GM12865 (cell line): Measurements from ENCODE around the gene TSHZ2.

ENCODE experiments used
- DNase-seq: peaks from one replicate; pipeline ENCODE4 v3.0.0; 2010; ENCODE audit warnings: low read depth
- H3K4me3 ChIP-seq: 2 replicates; pipeline ENCODE4 v1.5.1; 2011; ENCODE audit warnings: mild to moderate bottlenecking, low read depth, low read length, control low read depth
- TF ChIP-seq, protein P1 (sequence below): IDR thresholded peaks from 2 replicates; pipeline ENCODE4 v1.5.1; 2011; ENCODE audit warnings: low read length, control low read depth, low read depth, inconsistent platforms; ENCODE audit not compliant: insufficient read depth; ENCODE audit errors: missing control alignments

TSHZ2 gene

DNA sequence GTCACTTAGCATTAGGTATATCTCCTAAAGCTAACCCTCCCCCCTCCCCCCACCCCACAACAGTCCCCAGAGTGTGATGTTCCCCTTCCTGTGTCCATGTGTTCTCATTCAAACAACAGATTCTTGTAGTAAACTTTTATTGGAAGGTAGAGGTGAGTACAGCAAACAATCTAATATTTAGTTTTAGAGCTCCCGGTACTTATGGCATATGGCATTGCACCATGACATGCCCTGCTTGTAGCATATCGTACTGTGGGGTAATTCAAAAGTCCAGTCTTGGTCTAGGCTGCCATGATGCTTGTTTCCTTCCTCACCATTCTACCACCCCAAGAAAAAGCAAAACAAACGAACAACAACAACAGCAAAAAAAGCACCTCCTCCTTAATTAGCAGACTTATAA is 332.0 kb downstream of the TSHZ2 start:
- TF ChIP-seq, protein P1, sequence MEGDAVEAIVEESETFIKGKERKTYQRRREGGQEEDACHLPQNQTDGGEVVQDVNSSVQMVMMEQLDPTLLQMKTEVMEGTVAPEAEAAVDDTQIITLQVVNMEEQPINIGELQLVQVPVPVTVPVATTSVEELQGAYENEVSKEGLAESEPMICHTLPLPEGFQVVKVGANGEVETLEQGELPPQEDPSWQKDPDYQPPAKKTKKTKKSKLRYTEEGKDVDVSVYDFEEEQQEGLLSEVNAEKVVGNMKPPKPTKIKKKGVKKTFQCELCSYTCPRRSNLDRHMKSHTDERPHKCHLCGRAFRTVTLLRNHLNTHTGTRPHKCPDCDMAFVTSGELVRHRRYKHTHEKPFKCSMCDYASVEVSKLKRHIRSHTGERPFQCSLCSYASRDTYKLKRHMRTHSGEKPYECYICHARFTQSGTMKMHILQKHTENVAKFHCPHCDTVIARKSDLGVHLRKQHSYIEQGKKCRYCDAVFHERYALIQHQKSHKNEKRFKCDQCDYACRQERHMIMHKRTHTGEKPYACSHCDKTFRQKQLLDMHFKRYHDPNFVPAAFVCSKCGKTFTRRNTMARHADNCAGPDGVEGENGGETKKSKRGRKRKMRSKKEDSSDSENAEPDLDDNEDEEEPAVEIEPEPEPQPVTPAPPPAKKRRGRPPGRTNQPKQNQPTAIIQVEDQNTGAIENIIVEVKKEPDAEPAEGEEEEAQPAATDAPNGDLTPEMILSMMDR = no peak
- no peak for DNase-seq
- H3K4me3 ChIP-seq = no peak overlapping the region

DNA sequence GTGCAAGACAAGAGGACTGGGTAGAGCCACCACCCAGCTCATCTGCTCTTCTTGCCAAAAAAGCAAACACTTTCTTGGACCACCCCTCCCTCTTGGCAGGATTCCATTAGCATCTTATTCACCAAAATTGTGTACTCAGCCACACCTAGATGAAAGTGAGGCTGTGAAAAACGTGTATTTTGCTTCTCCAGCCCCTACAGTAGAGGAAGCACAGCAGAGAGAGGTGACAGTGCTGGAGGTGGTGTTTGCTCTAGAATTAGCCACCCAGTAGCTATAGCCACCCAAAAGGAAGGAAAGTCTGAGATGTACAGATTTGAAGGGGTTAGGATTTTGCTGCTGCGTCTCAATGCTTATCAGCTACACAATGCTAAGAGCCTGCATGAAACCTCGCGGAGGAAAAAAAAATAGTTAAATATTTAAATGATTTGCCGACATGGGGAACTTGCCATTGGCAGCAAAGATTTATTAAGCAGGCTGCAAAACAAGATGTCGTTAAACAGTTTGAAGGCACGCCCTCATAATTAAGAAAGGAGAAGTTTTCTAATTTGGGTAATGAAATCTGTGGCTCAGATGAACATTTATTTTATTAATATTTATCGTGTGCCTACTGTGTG is 334.1 kb downstream of the TSHZ2 start:
- no peak overlapping the region for H3K4me3 ChIP-seq
- TF ChIP-seq, protein P1 = no peak
- no peak for DNase-seq

DNA sequence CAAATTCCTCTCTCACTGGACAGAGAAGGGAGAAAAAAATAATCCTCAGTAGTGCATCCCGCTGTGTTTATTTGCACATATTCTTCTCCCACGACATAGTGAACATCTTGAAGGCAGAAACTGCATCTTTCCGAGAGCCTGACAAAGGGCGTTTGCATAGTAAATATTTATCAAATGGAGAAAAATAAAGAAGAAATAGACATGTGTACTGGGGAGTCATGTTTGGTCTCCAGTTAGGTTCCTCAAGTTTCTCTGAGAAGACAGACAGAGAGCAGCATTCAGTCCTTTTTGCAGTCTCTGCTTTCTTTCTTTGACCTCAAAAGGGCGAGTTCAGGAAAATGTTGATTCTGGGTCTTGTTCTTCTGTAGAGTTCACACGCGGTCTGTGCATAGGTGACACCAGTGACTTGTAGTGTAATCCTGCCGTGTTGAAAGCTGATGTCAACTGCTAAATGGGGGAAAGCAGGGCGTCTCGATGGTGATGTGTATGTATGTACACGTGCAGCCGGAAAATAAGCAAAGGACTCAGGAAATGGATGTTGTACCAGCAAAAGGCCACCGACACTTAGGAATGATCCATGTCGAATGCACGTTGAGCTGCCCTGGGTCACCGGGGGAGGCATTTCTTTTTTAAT is 335.9 kb downstream of the TSHZ2 start:
- TF ChIP-seq, protein P1 = no peak
- DNase-seq = no peak

DNA sequence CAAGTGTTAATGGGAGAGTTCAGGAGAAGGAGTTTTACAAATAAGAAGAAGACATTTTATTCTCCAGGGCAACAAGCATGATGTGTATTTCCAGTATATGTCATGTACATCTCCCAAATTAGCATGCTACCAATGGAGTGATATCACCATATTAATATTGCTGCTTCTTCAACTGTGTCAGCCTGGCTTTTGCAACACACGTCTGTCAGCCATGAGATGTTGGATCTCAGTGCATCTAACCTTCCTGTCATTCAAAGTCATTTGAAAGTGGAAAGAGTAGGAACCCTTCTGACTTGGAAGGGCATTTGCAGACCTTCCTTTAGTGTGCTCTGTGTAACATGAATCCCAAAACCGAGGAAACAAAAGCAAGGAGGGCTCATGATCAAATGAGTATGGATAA is 337.4 kb downstream of the TSHZ2 start:
- no peak overlapping the region for H3K4me3 ChIP-seq
- DNase-seq = no peak
- TF ChIP-seq, protein P1 = no peak

More for the DNA sequence above, 335.9 kb downstream of the TSHZ2 start:
- H3K4me3 ChIP-seq = no peak overlapping the region

DNA sequence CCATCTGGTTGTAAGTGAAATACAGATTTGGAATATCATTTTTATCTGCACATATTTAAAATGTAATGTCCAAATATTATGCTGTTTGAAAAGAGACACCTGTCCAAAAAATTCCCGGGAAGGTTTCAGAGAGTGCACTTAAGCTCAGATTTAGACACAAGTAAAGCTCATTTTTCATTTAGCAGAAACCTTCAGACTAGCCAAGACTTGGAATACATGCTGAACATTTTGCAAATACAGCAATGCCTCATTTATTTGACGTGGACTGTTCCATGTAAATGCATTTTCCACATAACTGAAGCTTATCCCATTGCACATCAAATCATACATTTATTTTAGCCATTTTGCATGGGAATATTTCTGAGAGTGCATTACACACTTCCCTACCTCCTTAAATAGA is 340.8 kb downstream of the TSHZ2 start:
- H3K4me3 ChIP-seq = no peak overlapping the region
- TF ChIP-seq, protein P1 = no peak
- DNase-seq = no peak

DNA sequence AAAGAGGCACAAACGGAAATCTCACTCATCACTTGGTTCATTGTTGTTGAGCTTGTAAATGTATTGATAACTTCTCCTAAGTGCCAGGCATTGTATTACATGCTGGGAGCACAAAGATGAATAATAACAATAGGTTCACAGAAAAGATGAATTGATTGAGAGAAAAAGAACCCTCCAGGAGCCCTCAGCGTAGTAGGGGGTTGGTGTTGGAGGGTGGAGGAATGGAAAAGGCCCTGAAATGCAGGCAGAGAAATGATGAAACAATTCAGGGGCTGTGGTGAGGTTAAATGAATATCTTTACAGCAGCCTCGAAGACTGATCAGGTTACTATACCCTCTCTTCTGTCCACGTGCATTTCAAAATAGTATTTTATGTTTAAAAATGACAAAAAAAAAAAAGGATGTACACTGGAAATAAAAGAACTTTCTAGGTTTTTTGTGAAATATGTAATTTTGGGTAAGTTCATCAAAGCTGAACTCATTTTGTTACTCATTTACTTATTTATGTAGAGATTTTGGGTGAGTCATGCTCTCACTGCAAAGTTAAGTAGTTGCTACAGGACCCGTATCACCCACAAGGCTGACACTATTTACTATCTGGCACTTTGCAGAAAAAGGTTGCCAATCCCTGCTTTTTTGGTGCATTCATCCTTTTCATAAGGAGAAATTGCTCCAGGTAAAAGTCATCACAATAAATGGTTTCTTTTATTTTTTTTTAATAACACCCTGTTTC is 344.2 kb downstream of the TSHZ2 start:
- no peak for DNase-seq
- TF ChIP-seq, protein P1 = no peak
- no peak overlapping the region for H3K4me3 ChIP-seq
